ENCODE results near the gene WDR82.

WDR82 gene

GRCh38 chr3:52221141-52221562 is 57.3 kb downstream of the WDR82 start:
- no peak for DNase-seq

- peak; percentile 83 for DNase-seq
Measured at GRCh38 chr3:52220380-52221026, 57.9 kb downstream of the WDR82 start.

GRCh38 chr3:52218937-52219650 is 59.4 kb downstream of the WDR82 start:
- no peak for DNase-seq

DNA sequence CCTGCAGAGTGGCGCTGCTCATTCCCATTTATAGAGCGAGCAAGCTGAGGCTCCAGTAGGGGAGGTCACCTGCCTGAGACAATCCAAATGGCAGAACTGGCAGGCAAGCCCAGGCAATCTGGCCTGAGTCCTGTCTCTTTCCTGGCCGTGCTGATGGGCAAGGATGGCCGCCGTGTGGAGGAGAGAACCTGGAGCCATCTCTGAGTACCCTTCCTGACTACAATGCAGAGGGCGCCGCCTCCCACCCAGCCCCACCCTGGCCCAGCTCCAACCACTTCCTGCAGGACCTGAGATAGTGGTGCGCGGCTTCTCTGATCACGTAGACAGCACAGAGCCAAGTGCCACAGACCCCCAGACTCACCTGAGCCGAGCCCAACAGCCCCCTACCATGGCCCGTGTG is 60.0 kb downstream of the WDR82 start:
- DNase-seq = peak; percentile 48

DNA sequence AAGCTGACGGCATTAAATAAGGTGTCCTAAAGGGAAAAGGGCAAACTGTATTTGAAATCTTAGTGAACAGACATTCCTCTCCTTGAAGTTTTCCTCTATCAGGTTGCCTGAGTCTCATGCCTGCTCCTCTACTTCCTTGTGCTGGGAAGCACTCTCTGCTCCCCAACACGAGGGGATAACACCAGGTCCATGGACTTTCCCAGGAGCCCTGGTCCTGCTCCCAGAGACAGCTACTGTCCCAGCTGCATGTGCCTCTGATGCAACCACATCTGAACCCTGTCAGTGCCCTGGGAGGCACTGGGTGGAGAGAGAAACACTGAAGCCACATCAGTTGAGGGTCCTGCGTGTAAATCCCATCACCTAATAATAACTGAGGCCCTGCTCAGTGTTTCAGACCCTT is 60.4 kb downstream of the WDR82 start:
- no peak for DNase-seq

DNA sequence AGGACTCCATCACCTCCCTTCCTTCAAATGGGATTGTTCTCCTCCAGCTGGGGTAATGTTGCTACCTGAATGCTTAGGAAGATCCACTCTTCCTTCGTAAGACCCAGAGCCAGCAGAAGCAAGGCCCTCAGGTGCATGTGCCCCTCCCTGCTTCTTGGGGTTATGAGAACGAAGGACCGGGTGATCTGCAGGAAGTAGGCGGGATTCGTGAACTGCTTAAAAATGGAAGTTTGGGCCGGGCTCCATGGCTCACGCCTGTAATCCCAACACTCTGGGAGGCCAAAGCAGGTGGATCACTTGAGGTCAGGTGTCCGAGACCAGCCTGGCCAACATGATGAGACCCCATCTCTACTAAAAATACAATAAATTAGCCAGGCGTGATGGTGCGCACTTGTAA is 61.0 kb downstream of the WDR82 start:
- DNase-seq = no peak

GRCh38 chr3:52216585-52217408 is 61.7 kb downstream of the WDR82 start:
- peak; percentile 57 for DNase-seq

GRCh38 chr3:52215351-52215750 is 63.1 kb downstream of the WDR82 start:
- DNase-seq = no peak

DNA sequence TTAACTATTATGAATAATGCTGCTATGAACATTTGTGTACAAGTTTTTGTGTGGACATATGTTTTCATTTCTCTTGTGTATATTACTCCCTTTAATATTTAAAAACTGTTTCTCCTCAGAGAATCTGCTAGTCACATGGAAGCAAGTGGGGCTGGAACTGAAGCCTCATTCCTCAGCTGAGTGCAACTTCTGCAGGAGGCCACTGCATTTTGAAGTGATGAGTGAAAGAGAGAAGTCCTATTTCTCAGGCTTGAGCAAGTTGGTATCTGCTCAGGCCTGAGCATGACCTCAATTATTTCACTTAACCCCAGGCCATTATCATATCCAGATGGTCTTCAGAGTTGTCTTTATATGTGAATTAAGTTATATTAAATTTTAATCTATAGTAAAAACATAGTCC is 64.5 kb downstream of the WDR82 start:
- DNase-seq = no peak

- DNase-seq = no peak
Measured at GRCh38 chr3:52213005-52213404, 65.4 kb downstream of the WDR82 start.

DNA sequence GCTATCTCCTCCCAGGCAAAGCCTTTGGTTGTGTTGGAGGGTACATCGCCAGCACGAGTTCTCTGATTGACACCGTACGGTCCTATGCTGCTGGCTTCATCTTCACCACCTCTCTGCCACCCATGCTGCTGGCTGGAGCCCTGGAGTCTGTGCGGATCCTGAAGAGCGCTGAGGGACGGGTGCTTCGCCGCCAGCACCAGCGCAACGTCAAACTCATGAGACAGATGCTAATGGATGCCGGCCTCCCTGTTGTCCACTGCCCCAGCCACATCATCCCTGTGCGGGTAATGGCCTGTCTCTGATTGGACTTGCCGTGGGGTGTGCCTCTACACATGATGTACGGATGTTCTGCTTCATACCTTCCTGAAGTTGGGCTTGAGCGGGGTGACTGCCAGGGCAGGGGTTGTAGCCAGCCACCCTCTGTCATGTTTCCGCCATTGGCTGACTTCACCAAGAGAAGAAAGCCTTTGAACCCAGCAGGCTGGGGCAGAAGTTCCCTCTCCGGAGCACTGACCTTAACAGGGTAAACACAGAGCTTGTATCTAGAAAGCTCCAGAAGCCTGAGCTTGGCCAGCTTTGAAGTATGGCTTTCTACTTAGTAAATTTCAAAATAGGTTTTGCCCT is 67.1 kb downstream of the WDR82 start:
- DNase-seq = no peak

GRCh38 chr3:52210550-52211046 is 67.9 kb downstream of the WDR82 start:
- no peak for DNase-seq

DNA sequence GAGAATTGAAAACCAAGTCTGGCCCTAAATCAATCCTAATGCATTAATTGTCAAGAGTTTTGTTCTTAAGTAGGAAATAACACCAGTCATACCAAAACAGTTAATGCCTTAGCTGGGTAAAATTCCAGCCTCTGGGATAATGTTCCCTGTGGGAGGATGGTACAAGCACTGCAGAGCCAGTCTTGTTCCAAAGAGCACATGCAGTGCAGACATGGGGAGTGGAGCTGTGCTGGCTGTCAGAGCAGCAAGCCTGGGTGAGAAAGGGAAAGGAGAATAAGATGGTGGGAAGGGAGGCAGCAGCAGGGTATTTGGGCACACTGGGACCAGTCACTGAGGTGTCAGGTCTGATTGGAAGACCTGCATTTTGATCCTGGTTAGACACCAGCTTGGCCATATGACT is 68.4 kb downstream of the WDR82 start:
- DNase-seq = no peak

GRCh38 chr3:52208556-52208955 is 69.9 kb downstream of the WDR82 start:
- no peak for DNase-seq

DNA sequence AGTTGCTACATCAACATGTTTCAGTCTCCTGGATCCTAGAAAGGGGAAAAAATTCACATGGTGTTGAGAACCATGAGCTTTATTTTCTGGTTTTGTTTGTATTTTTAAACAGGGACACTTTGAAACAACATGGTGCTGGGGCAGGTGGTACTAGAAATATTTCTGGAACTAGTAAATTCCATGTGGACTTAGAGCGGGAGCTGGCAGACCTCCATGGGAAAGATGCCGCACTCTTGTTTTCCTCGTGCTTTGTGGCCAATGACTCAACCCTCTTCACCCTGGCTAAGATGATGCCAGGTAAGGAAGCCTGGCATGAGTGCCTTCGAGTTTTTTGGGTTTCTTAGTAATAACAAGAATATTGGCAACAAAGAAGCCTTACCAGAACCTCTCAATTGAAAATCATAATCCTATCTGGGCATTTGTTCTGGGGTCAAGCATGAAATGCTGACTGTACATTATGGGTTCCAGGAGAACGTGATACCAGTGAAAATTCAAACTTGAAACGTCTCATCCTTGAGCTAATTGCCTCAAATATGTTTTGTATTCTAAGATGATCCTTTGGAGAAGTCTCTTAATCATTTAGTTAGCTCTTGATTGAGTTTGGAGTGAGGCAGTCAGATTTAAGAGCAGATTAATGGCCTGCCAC is 72.6 kb downstream of the WDR82 start:
- no peak for DNase-seq

All from hematopoietic multipotent progenitor cell treated with erythropoietin and hydrocortisone succinate and interleukin-3 and kit ligand, for 8 days (in vitro differentiated cells).